Fibroblast of gingiva (primary cell): Measurements from ENCODE around the gene SMIM7.
"Not testable (repeated sequence)": the region's sequence is repeated elsewhere in the genome, so short reads cannot be mapped to it uniquely, and the experiment has no call there.

Experiments used
- DNase-seq: peaks from one replicate; pipeline ENCODE4 v3.0.0-alpha.2; 2011; ENCODE audit warnings: low read depth

SMIM7 gene

DNA sequence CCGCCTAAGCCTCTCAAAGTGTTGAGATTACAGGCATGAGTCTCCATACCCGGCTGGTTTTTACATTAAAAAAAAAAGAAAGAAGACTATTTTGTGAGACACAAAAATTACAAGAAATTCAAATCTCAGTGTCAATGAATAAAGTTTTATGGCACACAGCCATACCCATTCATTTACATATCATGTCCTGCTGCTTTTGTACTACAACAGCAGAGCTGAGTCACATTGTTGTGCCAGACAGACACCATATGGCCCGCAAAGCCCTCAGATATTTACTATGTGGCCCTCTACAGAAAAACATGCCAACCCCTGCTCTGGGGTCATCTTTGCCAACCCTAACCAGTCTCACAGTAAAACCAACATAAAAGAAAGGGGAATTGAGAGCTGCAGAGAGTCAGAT is 5.3 kb downstream of the SMIM7 start:
- no peak for DNase-seq

DNA sequence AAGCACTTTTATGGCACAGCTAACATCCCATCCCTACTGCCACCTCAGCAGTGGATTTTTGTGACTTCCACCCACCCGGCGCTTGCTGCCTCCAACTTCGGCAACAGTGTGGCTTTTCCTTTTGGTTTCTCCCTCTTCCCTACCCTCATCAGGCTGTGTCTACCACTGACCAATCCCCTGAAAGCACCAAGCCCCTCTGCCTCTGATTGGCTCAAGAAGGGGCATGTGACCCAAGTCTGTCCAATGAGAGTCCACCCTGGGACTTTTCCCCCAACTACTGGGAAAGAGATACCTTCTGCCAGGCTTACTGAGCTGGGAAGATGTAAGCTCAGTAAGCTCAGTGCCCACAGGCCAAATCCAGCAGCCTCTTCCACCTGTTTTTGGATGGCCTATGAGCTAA is 5.8 kb downstream of the SMIM7 start:
- DNase-seq = no peak

DNA sequence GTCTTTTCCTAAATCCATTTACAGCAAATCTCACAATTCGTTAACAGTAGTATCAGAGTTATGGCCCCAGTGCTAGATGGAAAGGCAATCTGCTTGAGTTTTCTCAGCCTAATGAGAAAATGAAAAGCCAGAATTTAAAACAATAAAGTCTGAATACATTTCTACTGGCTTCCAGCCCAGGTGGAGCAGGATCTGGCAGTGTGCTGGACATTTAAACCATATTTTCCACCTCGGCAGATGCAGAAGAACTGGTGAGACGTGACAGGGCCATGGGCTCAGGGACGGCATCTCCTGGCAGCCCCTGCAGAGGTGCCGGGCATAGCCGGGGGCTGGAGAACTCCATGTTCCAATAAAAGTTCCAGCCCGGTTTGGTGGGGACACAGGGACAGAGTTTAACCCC is 7.1 kb downstream of the SMIM7 start:
- no peak for DNase-seq

DNA sequence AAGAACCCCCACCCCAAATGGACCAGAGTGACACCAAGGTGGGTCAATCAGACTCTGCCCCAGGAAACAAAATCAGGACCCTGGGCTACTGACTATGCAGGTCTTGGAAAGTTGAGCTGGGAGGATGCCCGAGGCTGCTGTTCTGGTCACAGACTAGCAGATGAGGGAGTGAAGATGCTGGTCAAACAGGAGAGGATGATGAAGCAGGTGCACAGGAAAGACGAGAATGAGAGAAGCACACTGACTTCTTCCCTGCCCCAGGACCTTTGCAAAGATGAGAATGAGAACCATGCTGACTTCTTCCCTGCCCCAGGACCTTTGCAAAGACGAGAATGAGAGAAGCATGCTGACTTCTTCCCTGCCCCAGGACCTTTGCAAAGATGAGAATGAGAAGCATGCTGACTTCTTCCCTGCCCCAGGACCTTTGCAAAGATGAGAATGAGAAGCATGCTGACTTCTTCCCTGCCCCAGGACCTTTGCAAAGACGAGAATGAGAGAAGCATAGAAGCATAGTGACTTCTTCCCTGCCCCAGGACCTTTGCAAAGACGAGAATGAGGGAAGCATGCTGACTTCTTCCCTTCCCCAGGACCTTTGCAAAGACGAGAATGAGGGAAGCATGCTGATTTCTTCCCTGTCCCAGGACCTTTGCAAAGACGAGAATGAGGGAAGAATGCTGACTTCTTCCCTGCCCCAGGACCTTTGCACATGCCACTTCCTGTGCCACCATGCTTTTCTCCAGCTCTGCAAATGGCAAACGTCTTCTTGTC is 8.3 kb downstream of the SMIM7 start:
- DNase-seq = not testable (repeated sequence)

GRCh38 chr19:16650821-16651220 is 9.1 kb downstream of the SMIM7 start:
- no peak for DNase-seq

DNA sequence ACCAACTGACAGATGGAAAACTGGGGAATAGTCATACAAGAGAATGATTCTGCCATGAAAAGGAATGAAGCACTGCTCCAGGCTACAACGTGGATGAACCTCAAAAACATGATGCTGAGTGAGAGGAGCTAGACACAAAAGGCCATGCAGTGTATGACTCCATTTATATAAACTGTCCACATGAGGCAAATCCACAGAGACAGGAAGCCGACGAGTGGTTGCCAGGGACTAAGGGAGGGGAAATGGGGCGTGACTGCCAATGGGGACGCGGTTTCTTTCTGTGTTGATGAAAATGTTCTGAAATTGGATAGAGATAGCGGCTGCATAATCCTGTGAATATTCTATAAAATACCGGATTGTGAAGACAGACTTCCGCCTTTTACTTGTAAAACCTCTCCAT is 10.2 kb downstream of the SMIM7 start:
- peak; percentile 63 for DNase-seq

- no peak for DNase-seq
Measured at GRCh38 chr19:16645140-16645539, 14.8 kb downstream of the SMIM7 start.

GRCh38 chr19:16641695-16642094 is 18.2 kb downstream of the SMIM7 start:
- DNase-seq = no peak

DNA sequence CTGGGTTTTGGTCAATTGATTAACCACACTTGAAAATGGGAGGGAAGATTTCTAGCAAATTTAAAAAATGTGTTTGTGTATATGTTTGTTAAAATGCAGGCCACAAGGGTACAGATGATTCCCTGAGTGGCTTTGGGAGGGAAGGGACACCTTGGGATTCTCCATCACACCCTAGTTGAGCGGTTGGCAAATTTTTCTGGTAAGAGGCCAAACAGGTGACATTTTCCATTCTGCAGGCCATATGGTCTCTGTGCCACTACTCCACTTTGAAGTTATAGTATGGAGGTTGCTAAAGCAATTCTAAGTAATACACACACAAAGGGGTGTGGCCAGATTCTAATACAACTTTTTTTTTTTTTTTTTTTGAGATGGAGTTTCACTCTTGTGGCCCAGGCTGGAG is 19.0 kb downstream of the SMIM7 start:
- no peak for DNase-seq

DNA sequence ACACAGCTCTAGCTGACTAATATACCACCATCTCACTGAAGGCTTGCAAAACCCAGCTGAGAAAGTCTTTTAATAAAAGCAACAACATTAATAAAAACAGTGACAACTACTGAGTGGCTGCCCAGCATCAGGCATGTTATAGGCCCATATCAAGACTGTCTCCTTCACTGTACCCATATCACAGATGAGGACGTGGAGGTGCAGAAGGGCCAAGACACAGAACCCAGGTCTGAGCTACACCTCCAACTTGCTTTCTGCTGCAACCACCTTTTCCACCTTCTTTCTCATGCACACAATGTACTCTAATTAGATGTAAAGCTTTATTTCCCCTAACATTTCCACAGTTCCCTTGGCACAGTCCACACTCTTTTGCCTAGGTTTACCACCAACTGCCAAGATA is 21.3 kb downstream of the SMIM7 start:
- DNase-seq = no peak

- peak; percentile 28 for DNase-seq
Measured at GRCh38 chr19:16637535-16637934, 22.4 kb downstream of the SMIM7 start.

- no peak for DNase-seq
Measured at GRCh38 chr19:16631465-16631864, 28.5 kb downstream of the SMIM7 start.

- DNase-seq = peak; percentile 77
Measured at GRCh38 chr19:16628984-16629691, 30.8 kb downstream of the SMIM7 start.

DNA sequence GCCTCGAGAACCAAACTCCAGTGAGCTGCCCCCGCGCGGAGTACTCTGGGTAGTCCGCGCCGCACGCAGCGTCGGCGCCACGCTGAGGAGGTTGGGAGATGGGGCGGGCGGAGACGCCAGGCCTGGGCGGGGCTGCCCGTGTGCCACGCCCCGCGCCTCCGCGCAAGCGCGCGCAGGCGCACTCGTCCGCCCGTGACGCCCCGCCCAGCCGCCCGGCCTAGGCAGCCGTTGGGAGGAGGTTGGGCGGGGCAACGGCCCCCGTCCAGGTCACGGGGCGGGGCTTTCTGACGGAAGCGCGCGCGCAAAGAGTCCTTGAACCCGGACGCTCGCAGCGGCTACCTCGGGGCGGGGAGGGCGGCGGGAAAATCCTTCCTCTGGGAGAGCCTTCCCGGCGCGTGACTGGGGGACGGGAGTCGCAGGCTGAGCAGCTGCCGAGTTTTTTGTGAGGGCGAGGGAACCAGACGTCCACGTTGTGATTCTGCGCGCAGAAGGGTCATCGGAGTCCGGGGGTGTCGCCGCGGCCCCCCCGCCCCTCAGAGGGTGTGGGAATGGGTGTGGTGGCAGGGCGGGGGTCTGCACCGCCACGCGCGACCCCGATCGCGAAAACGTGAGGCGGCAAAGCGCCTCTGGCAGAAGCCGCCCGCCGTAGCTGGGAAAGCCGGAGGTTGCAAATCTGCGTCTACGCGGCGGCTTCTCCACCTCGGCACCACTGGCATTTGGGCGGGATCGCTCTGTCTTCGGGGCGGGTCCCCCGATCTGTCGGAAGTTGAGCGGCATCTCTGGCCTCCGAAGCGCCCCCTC is 31.6 kb downstream of the SMIM7 start, which contains the start of gene MED26:
Gene MED26 (minus strand): TSS at position 22 of the 801 bp plus-strand sequence. CDS start 261 bp downstream, outside the sequence.
- DNase-seq = peak; percentile 91

DNA sequence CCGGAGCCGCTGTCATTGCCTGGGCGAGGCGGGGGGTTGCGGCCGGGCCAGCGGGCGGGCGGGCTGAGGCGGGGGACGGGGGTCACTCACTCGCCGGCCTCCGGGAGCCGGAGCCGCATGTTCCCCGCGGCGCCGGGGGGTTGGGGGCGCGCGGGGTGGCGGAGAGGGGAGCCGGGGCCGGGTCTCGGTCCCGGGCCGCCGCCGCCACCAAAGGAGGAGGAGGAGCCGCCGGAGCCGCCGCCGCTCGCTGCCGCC is 32.1 kb downstream of the SMIM7 start:
- DNase-seq = no peak

DNA sequence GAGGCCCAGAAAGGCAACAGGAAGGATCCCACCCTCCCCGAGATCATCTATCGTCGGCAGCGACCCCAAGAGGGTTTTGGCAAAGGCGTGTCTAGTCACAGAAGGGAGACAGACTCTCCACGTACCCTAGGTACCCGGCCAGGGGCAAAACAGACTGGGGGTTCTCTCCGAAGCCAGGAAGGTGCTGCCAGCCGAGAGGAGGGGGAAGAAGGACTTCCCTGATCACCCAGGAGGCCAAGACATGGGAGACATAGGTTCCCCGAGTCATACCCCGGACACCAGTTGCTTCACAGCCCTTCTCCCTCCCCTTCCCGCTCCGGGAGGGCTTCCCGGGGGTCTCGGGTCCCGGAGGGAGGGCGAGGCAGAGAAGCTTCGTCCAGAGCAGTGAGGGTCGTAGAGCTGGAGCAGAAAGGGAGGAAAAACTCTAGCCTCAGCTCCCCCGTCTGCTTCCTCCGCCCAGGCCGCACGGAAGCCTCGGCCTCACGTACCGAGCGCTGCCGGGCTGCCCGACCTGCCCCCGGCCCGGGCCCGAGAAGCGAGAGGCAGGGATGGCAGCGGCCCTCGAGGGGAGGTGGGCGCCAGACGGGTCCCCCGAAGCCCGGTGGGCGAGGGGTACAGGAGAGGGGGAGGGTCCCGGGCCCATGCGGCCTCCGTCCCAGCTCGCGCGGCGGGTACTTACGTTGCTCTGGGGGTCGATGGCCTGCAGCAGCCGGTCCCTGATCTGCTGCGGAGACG is 32.6 kb downstream of the SMIM7 start:
- DNase-seq = no peak

- DNase-seq = no peak
Measured at GRCh38 chr19:16626796-16627192, 33.1 kb downstream of the SMIM7 start.

- no peak for DNase-seq
Measured at GRCh38 chr19:16625163-16625958, 34.6 kb downstream of the SMIM7 start.

- no peak for DNase-seq
Measured at GRCh38 chr19:16624236-16624635, 35.7 kb downstream of the SMIM7 start.

GRCh38 chr19:16623576-16623975 is 36.4 kb downstream of the SMIM7 start:
- no peak for DNase-seq

- DNase-seq = no peak
Measured at GRCh38 chr19:16623066-16623465, 36.9 kb downstream of the SMIM7 start.
